ENCODE data around the gene TRIM28. TPM values are rescaled to one million over a fixed set of nuclear protein-coding genes. Genes with fewer than 3 reads are reported as not detected.
"Not testable (repeated sequence)": the region's sequence is repeated elsewhere in the genome, so short reads cannot be mapped to it uniquely, and the experiment has no call there.

Gene TRIM28
- total RNA-seq (2014; rRNA removed): 413 and 418 TPM in 2 replicates
- polyA plus RNA-seq (2012): 473 TPM

- DNase-seq (ENCODE audit: low read depth): peak; percentile 99
Measured at GRCh38 chr19:58543826-58544590, at the start of gene TRIM28. TSS of gene TRIM28 (plus strand) at chr19:58544064. CDS start at chr19:58544758, 694 bp downstream.

- no peak for DNase-seq (ENCODE audit: low read depth)
Measured at GRCh38 chr19:58497634-58498170, 46.2 kb upstream of the TRIM28 start.

GRCh38 chr19:58498316-58499020 is 45.4 kb upstream of the TRIM28 start:
- no peak for DNase-seq (ENCODE audit: low read depth)

GRCh38 chr19:58499021-58499927 is 44.6 kb upstream of the TRIM28 start:
- DNase-seq (ENCODE audit: low read depth): peak; percentile 98

- DNase-seq (ENCODE audit: low read depth): no peak
Measured at GRCh38 chr19:58500242-58500641, 43.6 kb upstream of the TRIM28 start.

- not testable (repeated sequence) for DNase-seq (ENCODE audit: low read depth)
Measured at GRCh38 chr19:58507602-58508223, 36.2 kb upstream of the TRIM28 start.

GRCh38 chr19:58509731-58510083 is 34.2 kb upstream of the TRIM28 start:
- DNase-seq (ENCODE audit: low read depth): no peak

GRCh38 chr19:58510084-58510862 is 33.6 kb upstream of the TRIM28 start:
- no peak for DNase-seq (ENCODE audit: low read depth)

GRCh38 chr19:58511353-58512208 is 32.3 kb upstream of the TRIM28 start, which contains the start of gene SLC27A5:
TSS of gene SLC27A5 (minus strand) at chr19:58511992. CDS start at chr19:58511955, 37 bp downstream.
- DNase-seq (ENCODE audit: low read depth): no peak

- DNase-seq (ENCODE audit: low read depth): no peak
Measured at GRCh38 chr19:58513213-58513693, 30.6 kb upstream of the TRIM28 start.

GRCh38 chr19:58513694-58514563 is 29.9 kb upstream of the TRIM28 start:
- peak; percentile 57 for DNase-seq (ENCODE audit: low read depth)

- no peak for DNase-seq (ENCODE audit: low read depth)
Measured at GRCh38 chr19:58514564-58515022, 29.3 kb upstream of the TRIM28 start.

- no peak for DNase-seq (ENCODE audit: low read depth)
Measured at GRCh38 chr19:58515259-58515658, 28.6 kb upstream of the TRIM28 start.

GRCh38 chr19:58516246-58516836 is 27.5 kb upstream of the TRIM28 start:
- no peak for DNase-seq (ENCODE audit: low read depth)

GRCh38 chr19:58516964-58517833 is 26.7 kb upstream of the TRIM28 start:
- no peak for DNase-seq (ENCODE audit: low read depth)

GRCh38 chr19:58518256-58519086 is 25.4 kb upstream of the TRIM28 start:
- no peak for DNase-seq (ENCODE audit: low read depth)
